ENCODE measurements around the gene SH3PXD2B. TPM values are rescaled to one million over a fixed set of nuclear protein-coding genes. Genes with fewer than 3 reads are reported as not detected.
"Not testable (repeated sequence)": the region's sequence is repeated elsewhere in the genome, so short reads cannot be mapped to it uniquely, and the experiment has no call there.

Gene SH3PXD2B
- total and polyA plus RNA-seq, 10 of the 15 experiments (the other 5 are each of a cell fraction or from before 2014, with no cell fraction given) = 0.05 to 1.6 (median 0.57) TPM

GRCh38 chr5:172370237-172370640 is 84.1 kb downstream of the SH3PXD2B start:
- no peak overlapping the region for H3K9ac ChIP-seq (ENCODE audit: control insufficient read depth, insufficient read depth, low read length)
- no peak overlapping the region for H3K4me2 ChIP-seq (ENCODE audit: control insufficient read depth, insufficient read depth)
- no peak overlapping the region for H2AFZ ChIP-seq (ENCODE audit: control insufficient read depth, low read depth, low read length)
- no peak for DNase-seq (ENCODE audit: low read depth, low spot score)
- ChIA-PET RAD21 (ENCODE audit: unreplicated experiment) (interaction anchor here (1.3 to 2.1 kb wide), 3 partner anchors 50 to 363 kb away, joined by 3 to 6 read pairs (median 5); partner anchors contain the start of gene FBXW11), CTCF (interaction anchor here (0.6 to 2.0 kb wide), 9 partner anchors 10 to 266 kb away, joined by 3 to 7 read pairs (median 4); partner anchors contain the start of gene STK10), SMC1A (ENCODE audit: uncharacterized antibody, unreplicated experiment) (interaction anchor here (1.6 kb wide), 2 partner anchors 9 to 77 kb away, joined by 4 read pairs; no protein-coding TSS in a partner anchor), POLR2A (no interaction called here)
- no peaks in the 10 kb centered on the region for H3K79me2 ChIP-seq (ENCODE audit: control insufficient read depth, insufficient read depth, low read length)
- H3K27ac ChIP-seq (ENCODE audit: control insufficient read depth, insufficient read depth) = no peak overlapping the region
- peaks cover 5% of the 10 kb centered on the region; the same call in 1 of the 3 replicates for H3K9me3 ChIP-seq (replicated peaks; ENCODE audit: control insufficient read depth, insufficient read depth, low read length)
- BruUV-seq (replicated peaks) = no TSS peak
- intact Hi-C loops (cut with micrococcal nuclease; ENCODE audit: unreplicated experiment) (loop anchor here (2.0 to 10.0 kb wide), 3 partner anchors 77 to 263 kb away; partner anchors contain the start of gene STK10), in situ Hi-C loops (cut with MboI) (no loop called here)
- H3K36me3 ChIP-seq (ENCODE audit: control insufficient read depth in 2 of 2, insufficient read depth in 2 of 2, low read length in 1 of 2) = no peaks in the 10 kb centered on the region
- H3K4me3 ChIP-seq = no peak overlapping the region
- no peak for FAIRE-seq
- TF ChIP-seq ESRRA (IDR thresholded peaks at IDR 0.05; ENCODE audit: low read length) (no peak), SREBF2 (IDR thresholded peaks at IDR 0.05; ENCODE audit: low read length) (no peak), NBN (IDR thresholded peaks at IDR 0.05) (no peak), CBX3 (IDR thresholded peaks at IDR 0.05; ENCODE audit: borderline replicate concordance, low read depth) (no peak), ZNF687 (IDR thresholded peaks at IDR 0.05) (no peak)
- peaks cover 6% of the 10 kb centered on the region for H3K4me1 ChIP-seq (ENCODE audit: control insufficient read depth, insufficient read depth, low read length)
- no peaks in the 10 kb centered on the region for H4K20me1 ChIP-seq (ENCODE audit: control insufficient read depth, insufficient read depth)
- WGBS (ENCODE audit: insufficient coverage, insufficient replicate concordance, low lambda C conversion rate, missing lambda C conversion rate) = 73% methylated on average over 4 of the region's 4 CpGs
- H3K27me3 ChIP-seq (replicated peaks in 1 of 2; ENCODE audit: control insufficient read depth in 2 of 2, insufficient read depth in 2 of 2, low read length in 1 of 2) = no peaks in the 10 kb centered on the region
- peak; percentile 30 for ATAC-seq

GRCh38 chr5:172368699-172369098 is 85.6 kb downstream of the SH3PXD2B start:
- SMC1A ChIA-PET (ENCODE audit: uncharacterized antibody, unreplicated experiment); H3K79me2 ChIP-seq (ENCODE audit: control insufficient read depth, insufficient read depth, low read length); in situ Hi-C loops (cut with MboI); H3K4me3 ChIP-seq; ATAC-seq; BruUV-seq (replicated peaks); intact Hi-C loops (cut with micrococcal nuclease; ENCODE audit: unreplicated experiment); H3K36me3 ChIP-seq (ENCODE audit: control insufficient read depth in 2 of 2, insufficient read depth in 2 of 2, low read length in 1 of 2); H3K9ac ChIP-seq (ENCODE audit: control insufficient read depth, insufficient read depth, low read length); H3K27me3 ChIP-seq (replicated peaks in 1 of 2; ENCODE audit: control insufficient read depth in 2 of 2, insufficient read depth in 2 of 2, low read length in 1 of 2); CTCF ChIA-PET; H3K27ac ChIP-seq (ENCODE audit: control insufficient read depth, insufficient read depth); H3K4me2 ChIP-seq (ENCODE audit: control insufficient read depth, insufficient read depth); FAIRE-seq; H3K9me3 ChIP-seq (replicated peaks; ENCODE audit: control insufficient read depth, insufficient read depth, low read length); DNase-seq (ENCODE audit: low read depth, low spot score); H4K20me1 ChIP-seq (ENCODE audit: control insufficient read depth, insufficient read depth); H2AFZ ChIP-seq (ENCODE audit: control insufficient read depth, low read depth, low read length): not testable (repeated sequence)
- H3K4me1 ChIP-seq (ENCODE audit: control insufficient read depth, insufficient read depth, low read length) = peaks cover 13% of the 10 kb centered on the region
- POLR2A ChIA-PET = interaction anchor here (0.6 kb wide), 1 partner anchor 598 kb away, joined by 9 read pairs; no protein-coding TSS in a partner anchor
- WGBS (ENCODE audit: insufficient coverage, insufficient replicate concordance, low lambda C conversion rate, missing lambda C conversion rate) = 100% methylated on average over 3 of the region's 3 CpGs
- RAD21 ChIA-PET (ENCODE audit: unreplicated experiment) = interaction anchor here (1.0 kb wide), 1 partner anchor 179 kb away, joined by 3 read pairs; no protein-coding TSS in a partner anchor

Data from GM12878 (cell line).